Measurements from ENCODE around the gene POLR2L.

DNA sequence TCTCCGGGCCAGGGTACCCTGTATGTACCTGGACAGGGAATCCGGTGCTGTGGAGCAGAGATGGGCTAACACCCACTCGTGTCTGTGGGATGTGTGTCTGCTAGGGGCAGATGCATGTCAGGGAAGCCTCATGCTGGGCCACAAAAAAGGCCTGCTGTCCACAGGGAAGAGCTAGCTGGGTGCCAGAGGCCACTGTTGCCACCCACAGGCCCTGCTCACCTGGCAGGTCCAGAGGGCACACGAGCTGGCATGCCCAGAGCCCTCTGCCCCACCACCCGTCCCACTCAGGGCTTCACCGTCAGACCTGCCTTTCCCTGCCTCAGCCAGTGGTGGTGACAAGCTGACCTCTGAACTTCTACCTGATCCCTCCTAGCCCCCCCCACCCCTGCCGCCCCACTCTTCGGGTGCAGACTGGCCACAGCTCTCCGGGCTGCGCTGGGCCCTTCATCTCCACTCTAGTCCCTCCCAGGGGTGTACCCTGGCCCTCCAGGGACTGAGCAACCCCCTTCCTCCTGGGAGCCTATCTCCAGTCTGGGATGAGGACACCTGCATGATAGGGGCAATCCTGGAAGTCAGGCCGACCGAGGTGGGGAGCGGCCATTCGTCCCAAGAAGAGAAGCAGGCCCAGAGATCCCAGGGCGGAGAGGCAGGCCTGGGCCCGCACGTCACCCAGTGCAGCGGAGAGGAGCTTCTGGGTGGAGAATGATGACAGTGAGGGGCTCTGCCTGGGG is 45.6 kb downstream of the POLR2L start:
- TF ChIP-seq, protein P1, sequence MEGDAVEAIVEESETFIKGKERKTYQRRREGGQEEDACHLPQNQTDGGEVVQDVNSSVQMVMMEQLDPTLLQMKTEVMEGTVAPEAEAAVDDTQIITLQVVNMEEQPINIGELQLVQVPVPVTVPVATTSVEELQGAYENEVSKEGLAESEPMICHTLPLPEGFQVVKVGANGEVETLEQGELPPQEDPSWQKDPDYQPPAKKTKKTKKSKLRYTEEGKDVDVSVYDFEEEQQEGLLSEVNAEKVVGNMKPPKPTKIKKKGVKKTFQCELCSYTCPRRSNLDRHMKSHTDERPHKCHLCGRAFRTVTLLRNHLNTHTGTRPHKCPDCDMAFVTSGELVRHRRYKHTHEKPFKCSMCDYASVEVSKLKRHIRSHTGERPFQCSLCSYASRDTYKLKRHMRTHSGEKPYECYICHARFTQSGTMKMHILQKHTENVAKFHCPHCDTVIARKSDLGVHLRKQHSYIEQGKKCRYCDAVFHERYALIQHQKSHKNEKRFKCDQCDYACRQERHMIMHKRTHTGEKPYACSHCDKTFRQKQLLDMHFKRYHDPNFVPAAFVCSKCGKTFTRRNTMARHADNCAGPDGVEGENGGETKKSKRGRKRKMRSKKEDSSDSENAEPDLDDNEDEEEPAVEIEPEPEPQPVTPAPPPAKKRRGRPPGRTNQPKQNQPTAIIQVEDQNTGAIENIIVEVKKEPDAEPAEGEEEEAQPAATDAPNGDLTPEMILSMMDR (IDR thresholded peaks at IDR 0.05): no peak
- no peak for TF ChIP-seq POLR2A (IDR thresholded peaks at IDR 0.05)

All from body of pancreas (tissue), 4 donors.